ENCODE results near the gene PROSER3. TPM values are rescaled to one million over a fixed set of nuclear protein-coding genes. Genes with fewer than 3 reads are reported as not detected.

PROSER3 gene
- total and polyA plus RNA-seq, 2 of the 13 experiments (the other 11 are each of a cell fraction or from before 2014, with no cell fraction given), result 5.1 to 5.7 TPM

- in situ Hi-C loops (cut with HindIII; ENCODE audit: extremely low pct_ligation_motif_present, low pct_unique_long_range_greater_than_20kb), result no loop called here
- TF ChIP-seq HMG20A (CRISPR knock-in tag; IDR thresholded peaks at IDR 0.05; ENCODE audit: borderline replicate concordance) (no peak), ZBED4 (CRISPR knock-in tag; IDR thresholded peaks at IDR 0.05; ENCODE audit: borderline replicate concordance) (no peak), ZNF446 (CRISPR knock-in tag; IDR thresholded peaks at IDR 0.05) (no peak), ZNF7 (CRISPR knock-in tag; IDR thresholded peaks at IDR 0.05) (no peak)
- intact Hi-C loops (cut with micrococcal nuclease; ENCODE audit: unreplicated experiment), result no loop called here
- CTCF ChIA-PET (ENCODE audit: low intra/inter-chr PET ratio, low total read pairs), result no interaction called here
- BruUV-seq (replicated peaks), result no TSS peak
- Histone ChIP-seq H3K79me2 (ENCODE audit: insufficient read depth, low read length) (peaks cover 8% of the 10 kb centered on the region), H3K27ac (ENCODE audit: extremely low read length, insufficient read depth, low read length) (no peak overlapping the region), H3K4me2 (ENCODE audit: low read depth, low read length) (no peak overlapping the region), H3K4me3 (replicated peaks in 1 of 3; ENCODE audit: insufficient read depth in 1 of 3, low read depth in 2 of 3, low read length in 3 of 3) (no peak overlapping the region), H3K9ac (ENCODE audit: insufficient read depth, low read depth, low read length) (no peak overlapping the region), H4K20me1 (ENCODE audit: insufficient read depth, low read length) (no peaks in the 10 kb centered on the region), H3K27me3 (ENCODE audit: control insufficient read depth in 1 of 2, insufficient read depth in 2 of 2, low read length in 2 of 2) (no peaks in the 10 kb centered on the region; a peak in 1 of 5 replicates), H3K9me3 (ENCODE audit: low read length) (no peaks in the 10 kb centered on the region), H2AFZ (ENCODE audit: low read length) (no peak overlapping the region), H3K4me1 (ENCODE audit: insufficient read depth, low read length) (peaks cover 21% of the 10 kb centered on the region), H3K36me3 (replicated peaks in 1 of 2; ENCODE audit: control insufficient read depth in 1 of 2, insufficient read depth in 2 of 2, low read length in 2 of 2) (peaks cover 3 to 20% of the 10 kb centered on the region in 2 experiments; a peak in 3 of 5 replicates)
- POLR2A ChIA-PET, result no interaction called here
- DNase-seq (ENCODE audit: low spot score) (no peak), ATAC-seq (no peak), FAIRE-seq (no peak)
- WGBS (ENCODE audit: low lambda C conversion rate), result 97% methylated on average over 7 of the region's 20 CpGs
These were observed 4.2 kb upstream of the PROSER3 start for GRCh38 chr19:35753634-35754369.

All from HepG2 (cell line).